Progenitor cell of endocrine pancreas (in vitro differentiated cells): ENCODE data around the gene LENEP. TPM values are rescaled to one million over a fixed set of nuclear protein-coding genes. Genes with fewer than 3 reads are reported as not detected.

Source experiments
- DNase-seq: peaks from one replicate; pipeline ENCODE4 v3.0.0; 2021; ENCODE audit warnings: low spot score; ENCODE audit not compliant: unreplicated experiment
- H3K27ac Mint-ChIP-seq: 2 replicates; pipeline ENCODE4 v1.8.0; 2021; ENCODE audit warnings: mild to moderate bottlenecking, moderate library complexity, mixed read lengths
- H3K27me3 Mint-ChIP-seq: 2 replicates; pipeline ENCODE4 v1.8.0; 2021; ENCODE audit warnings: mixed read lengths
- H3K36me3 Mint-ChIP-seq: 2 replicates; pipeline ENCODE4 v1.8.0; 2022; ENCODE audit warnings: mixed read lengths; ENCODE audit not compliant: insufficient read depth
- H3K4me1 Mint-ChIP-seq: 2 replicates; pipeline ENCODE4 v1.8.0; 2021; ENCODE audit warnings: low read depth, mixed read lengths
- H3K4me3 Mint-ChIP-seq: 2 replicates; pipeline ENCODE4 v1.8.0; 2021; ENCODE audit warnings: low read depth, mild to moderate bottlenecking, moderate library complexity, mixed read lengths
- H3K9me3 Mint-ChIP-seq: 2 replicates; pipeline ENCODE4 v1.8.0; 2021; ENCODE audit warnings: low read depth, mixed read lengths
- total RNA-seq: library from RNA; stranded (reverse); gene quantifications from 2 replicates; pipeline ENCODE4 v1.2.1, GENCODE V29; 2021
- TF ChIP-seq, protein P1 (sequence below): fragments of 200-600 bp; sonication (generic); IDR thresholded peaks from one replicate; pipeline ENCODE4 v1.5.0; 2021; ENCODE audit warnings: antibody characterized with exemption, mild to moderate bottlenecking; ENCODE audit not compliant: unreplicated experiment

The LENEP gene
- total RNA-seq, 1 donor from 2014 or later = 0.84 TPM

GRCh38 chr1:154945962-154946850 lies 47.2 kb upstream of the LENEP start:
- TF ChIP-seq, protein P1, sequence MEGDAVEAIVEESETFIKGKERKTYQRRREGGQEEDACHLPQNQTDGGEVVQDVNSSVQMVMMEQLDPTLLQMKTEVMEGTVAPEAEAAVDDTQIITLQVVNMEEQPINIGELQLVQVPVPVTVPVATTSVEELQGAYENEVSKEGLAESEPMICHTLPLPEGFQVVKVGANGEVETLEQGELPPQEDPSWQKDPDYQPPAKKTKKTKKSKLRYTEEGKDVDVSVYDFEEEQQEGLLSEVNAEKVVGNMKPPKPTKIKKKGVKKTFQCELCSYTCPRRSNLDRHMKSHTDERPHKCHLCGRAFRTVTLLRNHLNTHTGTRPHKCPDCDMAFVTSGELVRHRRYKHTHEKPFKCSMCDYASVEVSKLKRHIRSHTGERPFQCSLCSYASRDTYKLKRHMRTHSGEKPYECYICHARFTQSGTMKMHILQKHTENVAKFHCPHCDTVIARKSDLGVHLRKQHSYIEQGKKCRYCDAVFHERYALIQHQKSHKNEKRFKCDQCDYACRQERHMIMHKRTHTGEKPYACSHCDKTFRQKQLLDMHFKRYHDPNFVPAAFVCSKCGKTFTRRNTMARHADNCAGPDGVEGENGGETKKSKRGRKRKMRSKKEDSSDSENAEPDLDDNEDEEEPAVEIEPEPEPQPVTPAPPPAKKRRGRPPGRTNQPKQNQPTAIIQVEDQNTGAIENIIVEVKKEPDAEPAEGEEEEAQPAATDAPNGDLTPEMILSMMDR = no peak
- Mint-ChIP-seq H3K27me3 (no peaks in the 10 kb centered on the region), H3K36me3 (peaks cover 7% of the 10 kb centered on the region), H3K4me1 (no peaks in the 10 kb centered on the region), H3K9me3 (no peaks in the 10 kb centered on the region), H3K4me3 (no peak overlapping the region), H3K27ac (no peak overlapping the region)
- no peak for DNase-seq

DNA sequence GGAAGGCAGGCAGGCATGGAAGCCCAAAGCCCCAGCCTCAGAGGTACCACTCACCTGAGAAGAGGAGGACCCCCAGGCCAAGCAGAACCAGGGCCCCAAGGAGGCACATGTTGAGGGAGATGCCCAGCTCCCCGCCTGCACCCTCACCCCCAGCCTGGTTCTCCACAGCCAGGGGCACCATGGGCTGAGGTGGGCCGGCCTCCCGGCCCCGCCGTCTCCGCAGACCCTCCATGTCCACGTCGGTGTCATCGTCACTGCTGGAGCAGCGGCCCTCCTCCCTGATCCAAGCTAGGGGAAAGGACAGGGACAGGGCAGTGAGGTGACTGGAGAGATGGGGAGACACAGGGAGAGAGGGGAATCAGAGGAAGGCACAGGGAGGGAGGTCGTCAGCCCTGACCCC lies 45.3 kb upstream of the LENEP start:
- Mint-ChIP-seq H3K9me3 (no peaks in the 10 kb centered on the region), H3K4me1 (peaks cover 3% of the 10 kb centered on the region), H3K27ac (no peak overlapping the region), H3K4me3 (no peak overlapping the region), H3K27me3 (no peaks in the 10 kb centered on the region), H3K36me3 (peaks cover 7% of the 10 kb centered on the region)
- no peak for DNase-seq
- TF ChIP-seq, protein P1 = no peak

GRCh38 chr1:154951901-154952657 lies 41.3 kb upstream of the LENEP start:
- H3K27me3 Mint-ChIP-seq = no peaks in the 10 kb centered on the region
- peak overlapping the region; percentile 78 for H3K27ac Mint-ChIP-seq
- peaks cover 5% of the 10 kb centered on the region for H3K36me3 Mint-ChIP-seq
- no peak overlapping the region for H3K4me3 Mint-ChIP-seq
- no peaks in the 10 kb centered on the region for H3K9me3 Mint-ChIP-seq
- peaks cover 31% of the 10 kb centered on the region for H3K4me1 Mint-ChIP-seq
- TF ChIP-seq, protein P1 = no peak
- DNase-seq = no peak

- H3K4me3 Mint-ChIP-seq = no peak overlapping the region
Observed at GRCh38 chr1:154952664-154953063, 40.7 kb upstream of the LENEP start.

DNA sequence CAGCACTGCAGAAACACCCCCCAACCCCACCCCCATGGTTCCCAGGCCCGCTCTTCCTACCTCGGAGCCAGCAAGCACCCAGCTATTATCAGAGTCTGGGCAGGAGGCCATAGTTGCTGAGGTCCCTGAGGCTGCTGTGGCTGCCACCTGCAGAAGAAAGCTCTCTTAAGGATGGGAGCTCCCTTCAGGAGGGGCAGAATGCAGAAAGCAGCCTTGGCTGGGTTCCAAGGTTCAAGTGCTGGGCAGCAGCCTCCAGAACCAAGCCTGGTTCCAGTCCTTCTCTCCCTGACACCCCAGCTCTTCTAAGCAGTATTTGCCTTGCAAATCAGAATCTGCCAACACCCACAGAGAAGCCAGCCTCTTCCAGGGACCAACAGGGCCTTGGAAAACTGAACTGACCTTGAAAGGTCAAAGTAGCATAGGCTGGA lies 39.8 kb upstream of the LENEP start:
- H3K27me3 Mint-ChIP-seq = no peaks in the 10 kb centered on the region
- no peak for DNase-seq
- no peak overlapping the region for H3K27ac Mint-ChIP-seq
- H3K9me3 Mint-ChIP-seq = no peaks in the 10 kb centered on the region
- H3K36me3 Mint-ChIP-seq = peaks cover 3% of the 10 kb centered on the region
- H3K4me3 Mint-ChIP-seq = no peak overlapping the region
- TF ChIP-seq, protein P1 = no peak
- peaks cover 35% of the 10 kb centered on the region for H3K4me1 Mint-ChIP-seq

More at GRCh38 chr1:154952664-154953063, 40.7 kb upstream of the LENEP start:
- H3K9me3 Mint-ChIP-seq = no peaks in the 10 kb centered on the region
- peak overlapping the region; percentile 78 for H3K27ac Mint-ChIP-seq
- TF ChIP-seq, protein P1 = no peak
- H3K4me1 Mint-ChIP-seq = peaks cover 35% of the 10 kb centered on the region
- H3K36me3 Mint-ChIP-seq = peaks cover 5% of the 10 kb centered on the region
- H3K27me3 Mint-ChIP-seq = no peaks in the 10 kb centered on the region
- no peak for DNase-seq
